H54 (cell line): ENCODE measurements around the gene ADSL.

Source experiments
- DNase-seq: peaks from one replicate; pipeline ENCODE4 v3.0.0; 2011; ENCODE audit warnings: low spot score, mixed read lengths; ENCODE audit not compliant: insufficient read length
- FAIRE-seq: peaks from 3 replicates; lab custom pipeline; 2011; peaks lifted over from hg19 to GRCh38; lab: Jason Lieb, UNC
- POLR2A ChIP-seq: IDR thresholded peaks from 2 replicates; pipeline ENCODE4 v1.6.1; 2011; ENCODE audit warnings: low read depth, mild to moderate bottlenecking, low read length

ADSL gene

GRCh38 chr22:40334899-40335298 is 11.4 kb upstream of the ADSL start:
- no peak for DNase-seq
- no peak for FAIRE-seq
- TF ChIP-seq POLR2A = no peak

GRCh38 chr22:40335358-40335757 is 10.9 kb upstream of the ADSL start:
- no peak for FAIRE-seq

GRCh38 chr22:40340044-40340443 is 6.3 kb upstream of the ADSL start:
- no peak for DNase-seq
- FAIRE-seq = no peak
- TF ChIP-seq POLR2A = no peak

More at GRCh38 chr22:40335358-40335757, 10.9 kb upstream of the ADSL start:
- TF ChIP-seq POLR2A = no peak
- DNase-seq = no peak

GRCh38 chr22:40341604-40342003 is 4.7 kb upstream of the ADSL start:
- no peak for DNase-seq
- no peak for FAIRE-seq
- no peak for TF ChIP-seq POLR2A

- DNase-seq (no peak), FAIRE-seq (no peak)
- no peak for TF ChIP-seq POLR2A
Observed at GRCh38 chr22:40342521-40342920, 3.8 kb upstream of the ADSL start.

- TF ChIP-seq POLR2A = no peak
- DNase-seq (peak; percentile 8), FAIRE-seq (no peak)
Observed at GRCh38 chr22:40345271-40345670, 1.0 kb upstream of the ADSL start.

- no peak for FAIRE-seq
- no peak for TF ChIP-seq POLR2A
- DNase-seq = peak; percentile 6
Observed at GRCh38 chr22:40345815-40346184, 500 bp upstream of the ADSL start.

- DNase-seq (no peak), FAIRE-seq (no peak)
- TF ChIP-seq POLR2A = no peak
Observed at GRCh38 chr22:40347300-40347699, 1.0 kb downstream of the ADSL start.

GRCh38 chr22:40348025-40348658 is 1.8 kb downstream of the ADSL start:
- DNase-seq = peak; percentile 13
- no peak for TF ChIP-seq POLR2A
- FAIRE-seq = peak; percentile 36

GRCh38 chr22:40352763-40353162 is 6.5 kb downstream of the ADSL start:
- no peak for DNase-seq
- no peak for FAIRE-seq
- no peak for TF ChIP-seq POLR2A

GRCh38 chr22:40361100-40361499 is 14.8 kb downstream of the ADSL start:
- no peak for DNase-seq
- TF ChIP-seq POLR2A = no peak
- no peak for FAIRE-seq

GRCh38 chr22:40363059-40363458 is 16.8 kb downstream of the ADSL start:
- FAIRE-seq = no peak
- peak; percentile 7 for DNase-seq

GRCh38 chr22:40364431-40364830 is 18.1 kb downstream of the ADSL start:
- DNase-seq (no peak), FAIRE-seq (no peak)
- TF ChIP-seq POLR2A = no peak

More at GRCh38 chr22:40363059-40363458, 16.8 kb downstream of the ADSL start:
- TF ChIP-seq POLR2A = no peak

GRCh38 chr22:40366068-40366467 is 19.8 kb downstream of the ADSL start:
- DNase-seq = no peak
- no peak for TF ChIP-seq POLR2A
- no peak for FAIRE-seq

- DNase-seq (no peak), FAIRE-seq (no peak)
- TF ChIP-seq POLR2A = no peak
Observed at GRCh38 chr22:40367342-40367741, 21.0 kb downstream of the ADSL start.
